ENCODE results near the gene PID1. TPM values are rescaled to one million over a fixed set of nuclear protein-coding genes. Genes with fewer than 3 reads are reported as not detected.

PID1 gene
- total RNA-seq, 4 donors from 2014 or later = 15.0 to 64.4 (median 32.5) TPM

- DNase-seq = no peak
- H3K4me1 ChIP-seq = peaks cover 0 to 8% (median 1%) of the 10 kb centered on the region in 4 donors
- peak overlapping the region in 2 of 4 donors; percentile 44 to 62 for H3K27ac ChIP-seq
- H3K36me3 ChIP-seq = no peaks in the 10 kb centered on the region
- no peak overlapping the region for H3K4me3 ChIP-seq
- no peaks in the 10 kb centered on the region for H3K9me3 ChIP-seq
- TF ChIP-seq POLR2A (IDR thresholded peaks at IDR 0.05) (no peak), CTCF (IDR thresholded peaks at IDR 0.05) (no peak)
- no peaks in the 10 kb centered on the region for H3K27me3 ChIP-seq
Observed at GRCh38 chr2:229087267-229087666, 183.8 kb downstream of the PID1 start.

GRCh38 chr2:229085439-229085838, 185.6 kb downstream of the PID1 start:
- Histone ChIP-seq H3K27ac (no peak overlapping the region), H3K9me3 (no peaks in the 10 kb centered on the region), H3K4me3 (no peak overlapping the region), H3K27me3 (no peaks in the 10 kb centered on the region), H3K4me1 (peaks cover 0 to 8% (median 1%) of the 10 kb centered on the region in 4 donors), H3K36me3 (no peaks in the 10 kb centered on the region)
- no peak for DNase-seq
- TF ChIP-seq CTCF (IDR thresholded peaks at IDR 0.05) (no peak), POLR2A (IDR thresholded peaks at IDR 0.05) (no peak)

- no peaks in the 10 kb centered on the region for H3K9me3 ChIP-seq
- H3K27ac ChIP-seq = peak overlapping the region in 1 of 4 donors; percentile 26
- H3K4me1 ChIP-seq = peaks cover 0 to 8% (median 1%) of the 10 kb centered on the region in 4 donors
- no peak for DNase-seq
- TF ChIP-seq POLR2A (IDR thresholded peaks at IDR 0.05) = no peak
- TF ChIP-seq CTCF (IDR thresholded peaks at IDR 0.05) = no peak
- no peak overlapping the region for H3K4me3 ChIP-seq
- H3K27me3 ChIP-seq = no peaks in the 10 kb centered on the region
- no peaks in the 10 kb centered on the region for H3K36me3 ChIP-seq
Observed at GRCh38 chr2:229084447-229084846, 186.6 kb downstream of the PID1 start.

- Histone ChIP-seq H3K27ac (peak overlapping the region in 2 of 4 donors; percentile 26 to 55), H3K36me3 (no peaks in the 10 kb centered on the region), H3K27me3 (no peaks in the 10 kb centered on the region), H3K9me3 (no peaks in the 10 kb centered on the region), H3K4me3 (no peak overlapping the region), H3K4me1 (peaks cover 0 to 8% (median 1%) of the 10 kb centered on the region in 4 donors)
- TF ChIP-seq POLR2A (IDR thresholded peaks at IDR 0.05) = no peak
- peak in 1 of 6 experiments; percentile 10 for TF ChIP-seq CTCF (IDR thresholded peaks at IDR 0.05)
- peak in 1 of 3 donors; percentile 70 for DNase-seq
Observed at GRCh38 chr2:229083606-229084340, 187.3 kb downstream of the PID1 start.

- H3K36me3 ChIP-seq = no peaks in the 10 kb centered on the region
- peaks cover 0 to 8% (median 0%) of the 10 kb centered on the region in 4 donors for H3K4me1 ChIP-seq
- no peak overlapping the region for H3K4me3 ChIP-seq
- H3K27me3 ChIP-seq = no peaks in the 10 kb centered on the region
- TF ChIP-seq CTCF (IDR thresholded peaks at IDR 0.05) (no peak), POLR2A (IDR thresholded peaks at IDR 0.05) (no peak)
- H3K9me3 ChIP-seq = no peaks in the 10 kb centered on the region
- no peak overlapping the region for H3K27ac ChIP-seq
- no peak for DNase-seq
Observed at GRCh38 chr2:229081411-229081810, 189.7 kb downstream of the PID1 start.
